Inferior parietal cortex (tissue), 1 donor: ENCODE data around the gene PAIP2.
"Not testable (repeated sequence)": the region's sequence is repeated elsewhere in the genome, so short reads cannot be mapped to it uniquely, and the experiment has no call there.

Source experiments
- DNase-seq: peaks from one replicate; pipeline ENCODE4 v3.0.0-alpha.2; 2016; ENCODE audit errors: extremely low spot score

Gene PAIP2

GRCh38 chr5:139341689-139342422, at the start of gene PAIP2:
Gene PAIP2 (plus strand): TSS chr5:139341854. CDS start chr5:139363785, 21,931 bp downstream.
- peak; percentile 97 for DNase-seq

- no peak for DNase-seq
These were observed 48.5 kb upstream of the PAIP2 start for GRCh38 chr5:139293202-139293506.

GRCh38 chr5:139293507-139294373, 47.9 kb upstream of the PAIP2 start, which contains the start of gene MATR3:
Gene MATR3 (plus strand): TSS chr5:139293740. CDS start chr5:139307416, 13,676 bp downstream.
- DNase-seq = peak; percentile 86

DNA sequence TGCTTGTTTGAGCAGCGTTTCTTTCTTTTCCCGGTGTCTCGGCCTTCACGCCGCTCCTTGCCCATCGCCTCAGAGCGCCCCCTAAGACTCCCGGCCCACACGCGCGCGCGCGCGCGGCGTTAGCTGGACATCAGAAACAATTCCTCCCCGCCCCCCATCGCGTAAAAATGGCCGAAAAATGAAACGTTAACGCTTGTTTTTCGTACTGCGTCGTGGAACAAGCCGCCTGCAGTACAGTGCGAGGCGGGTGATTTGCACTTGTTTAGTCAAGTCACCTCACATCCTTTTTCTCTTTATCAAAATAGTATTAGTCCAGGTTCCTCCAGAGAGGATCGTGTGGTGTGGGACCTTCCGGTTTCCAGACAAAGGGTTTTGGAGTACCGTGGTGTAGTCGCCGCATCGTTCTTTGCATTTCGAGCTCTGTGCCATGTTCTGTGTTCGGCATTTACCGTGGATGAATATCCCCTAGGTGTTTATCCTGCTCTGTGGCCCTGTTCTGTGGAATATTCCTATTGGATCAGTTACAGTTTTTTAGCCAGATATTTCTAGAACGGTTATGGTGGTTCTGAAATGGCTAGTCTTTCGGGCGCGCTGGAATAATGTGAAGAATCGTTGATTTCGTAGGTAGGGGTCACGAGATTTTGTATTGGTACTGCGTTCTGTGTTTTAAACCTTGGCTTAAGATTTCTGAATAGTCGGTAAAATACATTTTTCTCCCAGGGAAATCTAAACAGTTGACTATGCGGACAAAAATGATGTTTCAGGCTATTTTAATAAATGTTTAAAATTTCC, 47.1 kb upstream of the PAIP2 start:
- DNase-seq = peak; percentile 75

GRCh38 chr5:139295346-139296057, 46.2 kb upstream of the PAIP2 start:
- DNase-seq = no peak

DNA sequence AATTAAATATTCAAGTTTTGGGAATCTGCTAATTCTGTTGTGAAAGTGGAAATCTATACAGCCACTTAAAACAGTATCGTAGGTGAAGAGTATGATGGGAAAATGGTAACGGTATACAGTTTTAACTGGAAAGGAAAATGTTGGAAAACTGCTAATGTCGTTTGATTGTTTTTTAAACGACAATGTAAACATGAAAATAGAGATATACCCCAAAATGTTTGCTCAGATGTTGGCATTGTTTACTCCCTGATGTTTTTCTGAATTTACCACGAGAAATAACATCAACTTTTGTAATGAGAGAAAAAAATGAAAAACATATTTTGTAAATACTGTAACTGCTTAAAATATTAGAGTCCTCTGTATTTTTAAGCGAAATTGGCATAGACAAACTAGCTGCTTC, 45.5 kb upstream of the PAIP2 start:
- no peak for DNase-seq

DNA sequence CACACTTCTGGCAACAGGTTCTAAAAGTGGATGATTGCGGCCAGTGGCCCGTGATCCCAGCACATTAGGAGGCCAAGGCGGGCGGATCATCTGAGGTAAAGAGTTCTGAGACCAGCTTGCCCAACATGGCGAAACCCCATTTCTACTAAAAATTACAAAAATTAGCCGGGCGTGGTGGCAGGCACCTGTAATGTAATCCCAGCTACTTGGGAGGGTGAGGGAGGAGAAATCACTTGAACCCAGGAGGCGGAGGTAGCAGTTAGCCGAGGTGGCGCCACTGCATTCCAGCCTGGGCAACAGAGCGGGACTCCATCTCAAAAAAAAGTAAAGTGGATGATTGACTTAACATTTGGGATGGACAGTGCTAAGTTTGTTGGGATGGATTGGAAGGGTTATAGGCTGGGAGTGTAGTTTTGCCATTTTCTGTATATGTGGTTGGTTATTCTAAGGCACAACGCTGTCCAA, 44.8 kb upstream of the PAIP2 start:
- no peak for DNase-seq

- DNase-seq = no peak
These were observed 44.1 kb upstream of the PAIP2 start for GRCh38 chr5:139297439-139298133.

DNA sequence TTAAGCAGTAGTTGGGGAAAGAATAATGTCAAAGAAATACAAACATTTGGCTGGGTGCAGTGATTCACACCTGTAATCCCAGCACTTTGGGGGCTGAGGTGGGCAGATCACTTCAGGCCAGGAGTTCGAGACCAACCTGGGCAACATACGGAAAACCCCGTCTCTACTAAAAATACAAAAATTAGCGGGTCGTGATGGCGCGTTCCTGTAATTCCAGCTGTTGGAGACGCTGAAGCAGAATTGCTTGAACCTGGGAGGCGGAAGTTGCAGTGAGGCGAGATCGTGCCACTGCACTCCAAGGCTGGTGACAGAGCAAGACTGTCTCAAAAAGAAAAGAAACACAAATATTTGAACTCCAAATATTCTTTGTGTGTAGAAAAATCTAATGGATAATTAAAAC, 43.4 kb upstream of the PAIP2 start:
- DNase-seq = no peak

GRCh38 chr5:139299486-139299885, 42.2 kb upstream of the PAIP2 start:
- DNase-seq = no peak

DNA sequence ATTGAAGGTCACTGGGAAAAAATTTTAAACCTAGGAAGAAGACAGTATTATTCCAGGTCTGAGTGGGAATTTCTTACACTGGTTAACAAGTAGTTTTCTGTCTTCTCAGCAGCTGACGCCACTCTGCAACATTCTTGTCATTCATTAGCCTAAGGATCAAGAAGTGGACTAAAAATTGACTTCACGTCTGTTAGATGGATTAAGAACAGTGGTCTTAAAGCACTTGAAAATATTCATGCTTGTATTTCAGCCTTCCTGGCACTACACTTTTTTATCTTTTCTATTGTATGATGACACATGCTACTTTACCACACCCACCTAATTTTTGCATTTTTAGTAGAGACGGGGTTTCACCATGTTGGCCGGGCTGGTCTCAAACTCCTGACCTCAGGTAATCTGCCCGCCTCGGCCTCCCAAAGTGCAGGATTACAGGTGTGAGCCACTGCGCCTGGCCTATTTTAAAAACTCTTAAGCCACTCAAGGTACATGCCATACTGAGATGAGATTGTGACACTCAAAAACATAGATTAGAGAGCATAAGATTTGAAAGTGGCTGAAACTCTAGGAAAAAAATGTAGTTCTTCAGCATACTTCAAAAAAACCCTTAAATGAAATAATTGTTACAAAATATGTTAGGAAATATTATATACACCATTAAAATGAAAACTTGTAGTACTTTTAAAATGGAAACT, 39.7 kb upstream of the PAIP2 start:
- DNase-seq = no peak

DNA sequence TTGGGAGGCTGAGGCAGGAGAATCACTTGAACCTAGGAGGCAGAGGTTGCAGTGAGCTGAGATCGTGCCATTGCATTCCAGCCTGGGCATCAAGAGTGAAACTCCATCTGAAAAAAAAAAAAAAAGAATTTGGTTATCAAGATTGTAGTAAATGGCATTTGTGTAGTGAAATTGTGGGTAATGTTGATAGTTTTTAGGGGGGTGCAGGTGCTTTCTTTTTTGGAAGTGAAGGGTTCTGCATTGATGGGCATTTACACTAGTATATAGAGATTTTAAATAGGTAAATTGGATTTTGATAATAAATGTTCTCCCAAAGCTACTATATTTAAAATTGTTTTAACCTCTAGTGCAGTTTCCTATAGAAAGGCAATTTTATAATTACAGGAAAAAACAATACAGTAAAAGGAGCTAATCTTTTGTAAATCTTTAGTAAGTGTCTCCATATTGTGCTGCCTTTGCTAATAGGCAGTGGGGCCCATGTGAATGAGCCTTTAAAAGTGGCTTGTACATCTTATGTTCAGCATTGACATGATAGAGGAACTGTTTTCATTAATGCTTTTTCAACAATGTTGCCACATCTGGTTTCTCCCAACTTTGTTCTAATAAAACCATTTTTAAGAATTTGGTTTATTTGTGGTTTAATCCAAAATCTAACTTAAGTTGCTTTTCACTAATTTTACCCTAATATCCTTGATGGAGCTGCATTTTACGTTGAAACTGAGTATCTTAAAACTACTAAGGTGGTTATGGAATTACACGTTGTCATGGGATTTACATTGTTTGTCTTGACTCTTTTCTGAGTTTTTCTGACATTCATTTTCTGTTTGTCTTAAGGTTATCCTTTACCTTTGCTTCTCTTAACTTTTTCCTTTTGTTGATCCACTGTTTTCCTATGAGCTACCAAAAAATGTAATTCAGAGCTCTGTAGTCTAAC, 37.0 kb upstream of the PAIP2 start:
- DNase-seq = no peak

DNA sequence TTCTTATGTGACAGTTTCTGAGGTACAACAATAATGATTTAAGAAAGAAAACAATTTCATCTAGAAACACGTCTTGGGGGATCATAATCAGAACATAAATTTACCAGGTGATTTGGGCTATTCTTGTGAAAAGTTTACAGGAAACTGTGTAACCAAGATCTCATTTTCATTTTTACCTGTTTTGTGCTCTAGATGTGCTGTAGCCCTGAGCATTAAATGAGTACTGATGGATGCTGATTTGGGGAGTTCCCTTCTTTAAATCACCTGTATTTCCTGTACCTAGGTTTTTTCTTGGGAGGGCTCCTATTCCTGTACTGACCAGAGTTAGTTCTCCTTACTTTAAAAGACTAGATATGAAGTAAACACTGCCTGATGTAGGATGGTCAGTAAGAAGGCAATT, 35.5 kb upstream of the PAIP2 start:
- DNase-seq = no peak

DNA sequence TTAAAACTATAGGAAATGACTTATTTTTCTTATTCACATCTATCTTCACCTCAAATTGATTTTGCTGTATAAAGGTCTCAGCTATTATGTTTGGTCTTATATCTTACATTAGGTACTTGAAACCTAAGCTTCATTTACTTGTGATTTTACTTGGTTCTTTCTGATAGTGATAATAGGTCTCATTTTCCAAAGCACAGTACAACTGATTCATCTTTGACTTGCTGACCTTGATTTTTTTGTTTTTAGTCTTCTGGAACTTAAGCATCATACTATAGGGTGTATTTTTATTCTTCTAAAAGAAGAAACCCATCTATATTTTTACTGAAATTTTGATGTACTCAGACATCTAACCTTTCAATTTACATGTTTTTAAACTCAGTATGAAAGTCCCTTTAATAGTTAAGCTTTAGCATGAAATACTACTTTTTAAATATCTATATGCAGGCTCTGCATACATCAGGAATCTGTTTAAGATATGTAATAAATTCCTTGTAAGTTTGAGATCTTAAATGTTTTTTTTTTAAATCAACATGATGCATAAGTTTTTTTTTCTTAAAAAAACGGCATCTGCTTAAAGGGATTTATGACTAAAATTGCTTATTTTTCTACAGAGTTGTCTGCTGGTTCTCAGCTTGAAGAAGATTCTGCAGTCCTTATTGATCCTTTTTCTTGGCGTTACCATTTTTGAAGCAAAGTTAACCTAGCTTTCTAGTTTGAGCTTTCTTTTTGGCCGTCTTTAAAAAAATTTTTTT, 34.9 kb upstream of the PAIP2 start:
- no peak for DNase-seq

- DNase-seq = no peak
These were observed 32.9 kb upstream of the PAIP2 start for GRCh38 chr5:139308797-139309196.

- not testable (repeated sequence) for DNase-seq
These were observed 30.9 kb upstream of the PAIP2 start for GRCh38 chr5:139310715-139311186.

GRCh38 chr5:139312075-139312474, 29.6 kb upstream of the PAIP2 start:
- DNase-seq = no peak

DNA sequence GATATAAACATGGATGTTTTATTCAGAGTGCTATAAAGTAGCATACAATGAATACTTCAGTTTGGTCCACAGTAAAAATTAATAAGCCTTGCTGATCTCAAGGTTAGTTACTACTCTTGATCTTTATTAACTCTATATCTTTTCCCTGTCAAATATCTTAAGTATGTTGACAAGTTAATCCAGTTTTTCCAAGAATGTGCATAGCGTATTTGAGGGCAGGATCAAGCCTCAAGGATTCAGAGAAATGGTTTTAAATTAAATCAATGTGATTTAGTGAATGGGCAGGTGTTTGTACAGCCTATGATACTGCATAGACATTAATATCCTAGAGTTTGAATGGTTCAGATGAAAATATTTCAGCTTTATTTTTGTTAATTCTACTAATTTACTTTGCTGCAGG, 27.4 kb upstream of the PAIP2 start:
- DNase-seq = no peak
